PC-3 (cell line): ENCODE results near the gene GATD1. TPM values are rescaled to one million over a fixed set of nuclear protein-coding genes. Genes with fewer than 3 reads are reported as not detected.

ENCODE experiments used
- ATAC-seq: fragments of 200-7000 bp; cut with Tn5 transposase; 2 replicates; pipeline ENCODE4 v1.9.1; 2020; ENCODE audit warnings: mild to moderate bottlenecking, moderate library complexity
- BruUV-seq: library from RNA; stranded (reverse); fragments of 400-500 nt; replicated peaks from 2 replicates; lab custom pipeline; 2021; lab: Mats Ljungman, UMichigan
- CTCF ChIA-PET: fragments of 300-600 bp; sonication (Branson Sonifier 250); formaldehyde crosslinking; loops from one replicate; lab custom pipeline; 2022; ENCODE audit warnings: antibody characterized with exemption; lab: Charles Lee
- POLR2A ChIA-PET: fragments of 300-600 bp; sonication (Branson Sonifier 250); formaldehyde crosslinking; loops from one replicate; lab custom pipeline; 2022; ENCODE audit warnings: antibody characterized with exemption; ENCODE audit not compliant: unreplicated experiment; lab: Charles Lee
- DNase-seq: peaks from one replicate; pipeline ENCODE4 v3.0.0-alpha.2; 2015
- H2AFZ ChIP-seq: fragments of 300-600 bp; sonication (generic); 2 replicates; pipeline ENCODE4 v1.6.0; 2016; ENCODE audit warnings: antibody characterized with exemption, low read length
- H3F3A ChIP-seq: fragments of 300-600 bp; sonication (generic); one replicate; pipeline ENCODE4 v1.6.0; 2017; ENCODE audit warnings: antibody characterized with exemption, low read length, control low read depth, mild to moderate bottlenecking; ENCODE audit not compliant: unreplicated experiment
- H3K27ac ChIP-seq: fragments of 300-600 bp; sonication (generic); 2 replicates; pipeline ENCODE4 v1.5.1; 2016; ENCODE audit warnings: mild to moderate bottlenecking, low read length
- H3K27me3 ChIP-seq: fragments of 300-600 bp; sonication (generic); 2 replicates; pipeline ENCODE4 v1.6.1; 2016; ENCODE audit warnings: low read length, mixed read lengths
- H3K36me3 ChIP-seq: fragments of 300-600 bp; sonication (generic); 2 replicates; pipeline ENCODE4 v1.6.1; 2016; ENCODE audit warnings: low read depth, mixed run types, low read length, mixed read lengths
- H3K4me1 ChIP-seq: fragments of 300-600 bp; sonication (generic); 2 replicates; pipeline ENCODE4 v1.5.1; 2016; ENCODE audit warnings: low read length; ENCODE audit not compliant: insufficient read depth
- H3K4me2 ChIP-seq: fragments of 300-600 bp; sonication (generic); 2 replicates; pipeline ENCODE4 v1.6.0; 2016; ENCODE audit warnings: low read length
- H3K4me3 ChIP-seq: fragments of 300-600 bp; sonication (generic); 2 replicates; pipeline ENCODE4 v1.5.1; 2016; ENCODE audit warnings: mild to moderate bottlenecking, low read length, mixed read lengths
- H3K79me2 ChIP-seq: fragments of 300-600 bp; sonication (generic); 2 replicates; pipeline ENCODE4 v1.6.1; 2017; ENCODE audit warnings: low read length, mixed read lengths
- H3K9ac ChIP-seq: fragments of 300-600 bp; sonication (generic); 2 replicates; pipeline ENCODE4 v1.6.0; 2016; ENCODE audit warnings: mild to moderate bottlenecking, low read length
- H3K9me2 ChIP-seq: fragments of 300-600 bp; sonication (generic); replicated peaks from 2 replicates; pipeline ENCODE4 v1.6.1; 2016; ENCODE audit warnings: mixed run types, low read length, mixed read lengths
- H3K9me3 ChIP-seq: fragments of 300-600 bp; sonication (generic); 2 replicates; pipeline ENCODE4 v1.6.1; 2016; ENCODE audit warnings: low read length, mixed read lengths
- H4K20me1 ChIP-seq: fragments of 300-600 bp; sonication (generic); 2 replicates; pipeline ENCODE4 v1.6.1; 2016; ENCODE audit warnings: low read length, mixed read lengths
- EZH2 ChIP-seq: fragments of 300-600 bp; sonication (generic); IDR thresholded peaks from one replicate; pipeline ENCODE4 v1.6.1; 2017; ENCODE audit warnings: antibody characterized with exemption, mild to moderate bottlenecking, low read length; ENCODE audit not compliant: unreplicated experiment
- EZH2phosphoT487 ChIP-seq: fragments of 300-600 bp; sonication (generic); IDR thresholded peaks from 2 replicates; pipeline ENCODE4 v1.6.1; 2018; ENCODE audit warnings: mild to moderate bottlenecking, antibody characterized with exemption, low read length, borderline replicate concordance
- intact Hi-C: fragments of 100-400 bp; cut with micrococcal nuclease; formaldehyde crosslinking; loops from 2 replicates; pipeline ENCODE4 v1.9.0; 2023
- total RNA-seq: library from RNA; depleted of rRNA; stranded (reverse); fragments of >200 nt; gene quantifications from 2 replicates; pipeline ENCODE4 v1.2.3, GENCODE V29; 2014
- TF ChIP-seq, protein P1 (sequence below): fragments of 300-600 bp; sonication (generic); conservative IDR thresholded peaks from 2 replicates; pipeline ENCODE4 v1.5.1; 2017; ENCODE audit warnings: antibody characterized with exemption, low read depth, mild to moderate bottlenecking, low read length

The GATD1 gene
- total RNA-seq, 1 experiment from 2014 or later, result 39.7 TPM

DNA sequence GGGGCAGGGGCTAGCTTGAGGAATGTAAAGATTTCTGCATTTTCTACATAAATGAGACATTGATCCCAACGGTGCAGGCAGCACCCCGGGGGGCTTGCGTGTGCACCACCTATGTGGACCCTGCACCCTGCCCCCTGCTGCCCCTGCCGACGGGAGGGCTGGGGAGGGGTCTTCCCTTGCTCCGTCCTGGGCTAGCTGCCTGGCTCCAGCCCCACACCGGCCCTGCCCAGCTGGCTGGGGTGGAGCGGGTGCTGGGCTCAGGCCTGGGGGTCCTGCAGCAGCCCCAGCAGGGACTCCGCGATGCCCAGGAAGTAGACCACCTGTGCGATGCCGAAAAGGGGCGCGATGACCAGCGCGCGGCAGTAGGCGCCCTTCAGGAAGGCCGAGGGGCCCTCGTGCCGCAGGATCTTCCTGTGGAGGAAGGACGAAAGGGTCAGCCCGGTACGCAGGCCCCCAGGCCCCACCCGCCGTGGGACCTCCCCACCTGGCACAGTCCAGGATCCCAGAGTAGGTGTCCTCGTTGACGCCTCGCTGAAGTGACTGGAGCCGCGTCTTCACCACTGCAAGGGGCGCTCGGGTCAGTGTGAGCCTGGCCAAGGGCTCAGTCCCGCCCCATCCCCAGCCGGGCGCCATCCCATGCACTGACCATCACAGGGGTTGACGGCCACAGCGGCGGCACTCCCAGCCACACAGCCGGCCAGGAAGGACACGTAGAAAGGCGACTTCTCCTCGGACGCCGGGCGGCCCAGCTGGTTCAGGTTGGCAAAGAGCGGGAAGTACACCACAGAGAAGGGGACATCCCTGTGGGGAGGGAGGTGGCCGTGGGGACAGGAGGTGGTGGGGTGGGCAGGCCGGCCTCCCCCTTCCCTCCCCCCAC, 14.6 kb upstream of the GATD1 start:
- ATAC-seq (no peak), DNase-seq (no peak)
- BruUV-seq, result no TSS peak
- Histone ChIP-seq H3K4me3 (no peak overlapping the region), H3K4me2 (no peak overlapping the region), H3K27me3 (no peaks in the 10 kb centered on the region), H3K36me3 (no peaks in the 10 kb centered on the region; the same call in 1 of the 2 replicates), H4K20me1 (no peaks in the 10 kb centered on the region), H3K9me3 (no peaks in the 10 kb centered on the region), H3K4me1 (peaks cover 16% of the 10 kb centered on the region), H3K9ac (no peak overlapping the region), H3K27ac (no peak overlapping the region), H3K9me2 (no peaks in the 10 kb centered on the region), H3K79me2 (peaks cover 16% of the 10 kb centered on the region), H2AFZ (no peak overlapping the region), H3F3A (peaks cover 4% of the 10 kb centered on the region)
- intact Hi-C loops, result no loop called here
- CTCF ChIA-PET, result interaction anchor here (0.6 kb wide), 1 partner anchor 1041 kb away, joined by 14 read pairs; no protein-coding TSS in a partner anchor
- TF ChIP-seq EZH2 (no peak), EZH2phosphoT487 (no peak)
- TF ChIP-seq, protein P1, sequence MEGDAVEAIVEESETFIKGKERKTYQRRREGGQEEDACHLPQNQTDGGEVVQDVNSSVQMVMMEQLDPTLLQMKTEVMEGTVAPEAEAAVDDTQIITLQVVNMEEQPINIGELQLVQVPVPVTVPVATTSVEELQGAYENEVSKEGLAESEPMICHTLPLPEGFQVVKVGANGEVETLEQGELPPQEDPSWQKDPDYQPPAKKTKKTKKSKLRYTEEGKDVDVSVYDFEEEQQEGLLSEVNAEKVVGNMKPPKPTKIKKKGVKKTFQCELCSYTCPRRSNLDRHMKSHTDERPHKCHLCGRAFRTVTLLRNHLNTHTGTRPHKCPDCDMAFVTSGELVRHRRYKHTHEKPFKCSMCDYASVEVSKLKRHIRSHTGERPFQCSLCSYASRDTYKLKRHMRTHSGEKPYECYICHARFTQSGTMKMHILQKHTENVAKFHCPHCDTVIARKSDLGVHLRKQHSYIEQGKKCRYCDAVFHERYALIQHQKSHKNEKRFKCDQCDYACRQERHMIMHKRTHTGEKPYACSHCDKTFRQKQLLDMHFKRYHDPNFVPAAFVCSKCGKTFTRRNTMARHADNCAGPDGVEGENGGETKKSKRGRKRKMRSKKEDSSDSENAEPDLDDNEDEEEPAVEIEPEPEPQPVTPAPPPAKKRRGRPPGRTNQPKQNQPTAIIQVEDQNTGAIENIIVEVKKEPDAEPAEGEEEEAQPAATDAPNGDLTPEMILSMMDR, result no peak
- POLR2A ChIA-PET, result no interaction called here

DNA sequence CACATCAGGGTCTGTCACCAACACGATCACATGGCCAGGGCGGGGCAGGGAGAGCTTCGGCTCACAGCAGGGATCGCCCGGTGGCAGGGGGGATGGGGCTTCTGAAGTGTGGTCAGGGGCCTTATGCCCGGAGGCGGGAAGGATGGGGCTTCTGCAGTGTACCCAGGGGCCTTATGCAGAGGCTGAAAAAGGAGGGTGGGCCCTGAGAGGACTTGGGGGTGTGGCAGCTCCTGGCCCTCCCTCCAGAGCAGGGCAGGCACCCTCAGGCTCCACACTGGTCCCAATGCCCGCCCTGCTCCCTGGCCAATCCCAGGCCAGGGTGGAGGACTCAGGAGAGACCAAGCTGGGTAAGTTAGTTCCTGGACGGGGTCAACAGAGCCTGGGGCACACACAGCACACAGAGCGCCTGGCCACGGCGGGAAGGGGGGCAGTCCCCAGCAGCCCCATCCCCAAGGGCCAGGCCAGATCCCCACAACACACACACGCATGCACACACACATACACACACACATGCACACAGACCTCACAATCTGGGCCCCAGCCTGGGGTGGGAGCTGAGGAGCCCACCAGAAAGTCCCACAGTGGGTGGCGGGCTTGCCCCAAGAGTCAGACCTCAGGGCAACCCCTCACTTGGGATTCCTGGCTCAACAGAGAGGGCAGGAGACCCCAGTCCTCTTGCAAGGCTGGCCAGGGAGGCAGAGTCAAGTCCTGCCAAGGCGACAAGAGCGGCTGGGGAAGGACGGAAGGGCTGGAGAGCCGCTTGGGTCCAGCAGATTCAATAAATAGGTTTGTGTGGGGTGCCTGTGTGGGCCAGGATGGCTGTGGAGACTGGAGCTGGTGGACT, 13.7 kb upstream of the GATD1 start:
- TSS peak; percentile 31 for BruUV-seq
- H3K4me2 ChIP-seq, result no peak overlapping the region
- DNase-seq, result no peak

More for the DNA sequence above, 13.7 kb upstream of the GATD1 start:
- POLR2A ChIA-PET, result interaction anchor here (0.5 to 0.6 kb wide), 2 partner anchors 28 to 490 kb away, joined by 4 to 11 read pairs; no protein-coding TSS in a partner anchor
- no peaks in the 10 kb centered on the region for H3K9me2 ChIP-seq
- intact Hi-C loops, result no loop called here
- H3F3A ChIP-seq, result no peaks in the 10 kb centered on the region
- H3K36me3 ChIP-seq, result no peaks in the 10 kb centered on the region; the same call in 1 of the 2 replicates
- H3K27me3 ChIP-seq, result no peaks in the 10 kb centered on the region
- H3K4me3 ChIP-seq, result no peak overlapping the region
- H4K20me1 ChIP-seq, result no peaks in the 10 kb centered on the region
- H3K27ac ChIP-seq, result no peak overlapping the region
- no peak overlapping the region for H2AFZ ChIP-seq
- peak; percentile 31 for ATAC-seq
- no peak overlapping the region for H3K9ac ChIP-seq
- H3K4me1 ChIP-seq, result 0 out of 2 replicates have a peak, but pooled peaks cover 10% of the 10 kb centered on the region
- no peaks in the 10 kb centered on the region for H3K9me3 ChIP-seq
- TF ChIP-seq, protein P1, result no peak
- TF ChIP-seq EZH2phosphoT487, result no peak
- no peak for TF ChIP-seq EZH2
- H3K79me2 ChIP-seq, result peaks cover 9% of the 10 kb centered on the region
- CTCF ChIA-PET, result interaction anchor here (0.6 kb wide), 1 partner anchor 1042 kb away, joined by 14 read pairs; no protein-coding TSS in a partner anchor
